OCI-LY3 (cell line): ENCODE measurements around the gene CCNJL.

Source experiments
- CTCF ChIP-seq: fragments of 200-600, 300-600 bp; sonication (generic); IDR thresholded peaks from 2 replicates; pipeline ENCODE4 v1.5.1; 2014; ENCODE audit warnings: antibody characterized with exemption, low read length, low read depth
- EZH2phosphoT487 ChIP-seq: fragments of 200-600 bp; shearing (Covaris generic); IDR thresholded peaks from 2 replicates; pipeline ENCODE4 v1.6.1; 2018; ENCODE audit warnings: antibody characterized with exemption, mixed run types, low read depth

GRCh38 chr5:160303690-160304089 is 8.7 kb downstream of the CCNJL start:
- TF ChIP-seq CTCF, result no peak
- no peak for TF ChIP-seq EZH2phosphoT487
